Right kidney (tissue), 1 donor: ENCODE results near the gene LTF.

Source experiments
- DNase-seq: peaks from one replicate; pipeline ENCODE4 v3.0.0-alpha.2; 2016

LTF gene

DNA sequence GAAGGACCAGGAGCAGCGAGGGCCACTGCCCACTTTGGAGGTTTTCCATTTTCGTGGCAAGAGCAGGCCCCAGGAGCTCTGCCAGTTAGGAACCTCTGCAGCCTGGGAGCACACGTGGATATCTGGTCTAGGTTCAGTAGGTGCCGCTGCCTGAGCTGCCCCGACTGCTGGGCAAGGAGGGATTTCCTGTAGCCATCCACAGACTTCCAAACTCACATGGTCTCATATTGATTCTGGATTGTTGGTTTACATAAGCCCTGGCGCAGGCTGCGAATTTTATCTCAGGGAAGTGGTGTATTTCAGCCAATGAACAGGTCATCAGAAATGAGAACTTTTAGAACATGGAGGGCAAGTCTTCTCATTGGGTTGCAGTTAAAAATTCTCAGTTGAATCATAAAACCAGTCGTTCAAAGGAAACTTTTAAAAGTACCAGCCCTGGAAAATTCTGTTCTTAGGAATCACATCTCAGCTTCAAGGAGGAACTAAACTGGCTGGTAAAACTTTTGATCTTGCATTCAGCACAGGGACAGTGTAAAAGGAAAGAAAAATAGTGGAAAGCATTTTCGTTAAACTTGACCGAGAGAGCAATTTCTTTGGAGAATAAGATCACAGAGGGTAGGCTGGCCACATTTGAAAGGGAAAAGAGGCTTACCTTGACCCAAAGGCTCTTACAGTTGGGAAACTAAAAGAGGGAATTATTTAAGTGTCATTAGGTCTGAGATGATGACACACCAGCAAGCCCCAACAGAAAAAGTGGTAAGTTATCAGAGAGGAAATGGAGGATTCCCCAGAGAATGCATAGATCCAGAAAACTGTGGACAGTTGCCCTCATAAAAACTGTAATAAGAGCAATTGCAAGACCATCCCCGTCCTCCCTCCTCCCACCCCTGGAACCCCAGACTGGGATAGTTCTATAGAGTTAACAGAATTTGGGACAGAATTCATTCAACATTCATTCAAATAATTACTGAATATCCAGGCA lies 26.7 kb upstream of the LTF start:
- no peak for DNase-seq

DNA sequence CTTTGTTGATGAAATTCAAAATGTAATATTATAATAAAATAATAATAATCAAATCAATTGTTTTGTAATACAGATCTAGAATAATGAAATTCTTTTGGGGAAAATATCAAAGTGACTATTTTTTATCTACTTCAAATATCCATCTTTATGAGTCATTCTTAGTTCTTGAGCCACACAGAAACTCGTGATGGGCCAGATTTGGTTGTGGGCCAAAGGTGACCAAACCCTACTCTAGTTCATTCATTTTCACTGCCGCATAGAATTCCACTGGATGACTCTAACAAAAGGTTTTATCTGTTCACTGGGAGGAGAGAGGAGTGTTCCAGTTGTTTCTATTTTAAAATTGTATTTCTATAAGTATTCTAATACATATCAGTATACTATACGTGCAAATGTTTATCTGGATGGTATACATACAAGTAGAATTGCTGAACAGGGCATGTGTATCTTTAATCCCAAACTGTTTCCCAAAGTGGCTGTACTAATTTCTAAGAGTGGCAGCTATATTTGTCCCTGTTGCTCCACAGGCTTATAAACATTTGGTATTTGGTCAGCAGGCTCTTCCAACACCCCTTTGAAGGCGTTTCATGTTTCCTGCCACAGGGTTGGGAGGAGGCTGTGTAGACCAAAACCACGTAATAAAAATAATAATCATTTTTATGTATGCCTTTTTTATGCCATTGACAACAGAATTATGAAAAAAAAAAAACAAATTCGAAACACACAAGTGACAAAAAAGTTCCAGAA lies 25.8 kb upstream of the LTF start:
- no peak for DNase-seq

DNA sequence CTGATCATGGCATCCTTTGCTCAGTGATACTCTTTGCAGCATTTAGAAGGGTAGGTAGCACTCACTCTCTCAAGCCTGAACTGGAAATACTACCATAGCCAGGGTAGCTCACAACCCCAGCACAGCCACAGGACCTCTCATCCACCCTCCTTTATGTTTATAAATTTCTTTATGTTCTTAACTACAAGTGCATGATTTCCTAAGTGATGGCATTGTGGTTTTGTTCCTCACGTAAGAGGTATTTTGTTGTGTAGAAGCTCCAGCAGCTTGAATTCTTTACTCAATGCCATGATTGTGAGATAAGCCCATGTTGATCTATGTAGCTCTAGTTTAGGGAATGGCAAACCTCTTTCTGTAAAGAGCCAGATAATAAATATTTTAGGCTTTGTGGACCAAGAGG lies 25.2 kb upstream of the LTF start:
- DNase-seq, result no peak

DNA sequence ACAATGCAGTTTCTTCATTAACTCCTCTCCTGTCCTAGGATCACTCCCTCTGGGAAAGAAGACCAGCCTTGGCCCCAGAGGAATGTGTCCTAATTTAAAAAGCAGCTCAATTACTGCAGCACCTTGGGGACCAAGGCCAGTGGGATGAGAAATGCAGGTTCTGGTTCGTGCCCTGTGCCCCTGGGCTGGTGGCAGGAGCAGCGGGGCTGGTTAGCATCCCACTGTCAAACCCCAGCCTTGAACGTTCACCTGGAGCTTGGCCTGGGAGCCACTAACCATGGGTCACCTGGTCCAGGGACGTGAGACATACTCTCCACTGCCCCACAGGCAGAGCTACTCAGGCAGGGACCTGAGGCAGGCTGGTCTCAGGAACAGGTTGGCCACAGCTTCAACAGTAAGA lies 24.7 kb upstream of the LTF start:
- no peak for DNase-seq

DNA sequence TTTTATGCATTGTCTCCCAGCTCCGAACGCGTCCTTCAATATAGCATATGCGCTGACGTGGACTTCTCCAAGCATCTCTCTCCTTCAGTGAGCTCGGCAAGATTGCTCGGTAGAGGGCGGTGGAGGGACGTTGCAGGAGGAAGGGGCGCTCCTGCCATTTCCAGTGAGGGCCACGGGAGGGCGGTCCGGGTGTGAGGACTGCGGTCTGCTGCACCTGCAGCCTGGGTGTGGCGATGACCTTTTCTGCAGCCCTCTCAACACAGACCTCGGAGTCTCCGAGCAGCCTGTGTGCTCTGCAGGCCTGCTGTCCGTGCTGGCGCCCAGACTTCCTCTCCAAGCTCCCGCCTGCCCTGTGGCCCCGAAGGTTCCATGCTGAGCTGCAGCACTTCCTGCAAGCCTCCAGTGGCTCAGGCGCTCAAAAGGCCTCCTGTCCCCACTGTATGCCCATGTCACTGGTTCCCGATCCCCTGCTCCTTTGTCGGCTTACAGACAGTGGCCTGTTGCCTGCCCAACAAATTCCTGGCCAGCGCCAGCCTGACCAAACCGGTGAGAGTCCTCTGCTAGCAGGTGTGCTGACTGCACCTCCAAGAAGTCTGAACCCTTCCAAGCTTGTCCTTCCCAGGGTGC lies 24.1 kb upstream of the LTF start:
- DNase-seq, result peak; percentile 76

DNA sequence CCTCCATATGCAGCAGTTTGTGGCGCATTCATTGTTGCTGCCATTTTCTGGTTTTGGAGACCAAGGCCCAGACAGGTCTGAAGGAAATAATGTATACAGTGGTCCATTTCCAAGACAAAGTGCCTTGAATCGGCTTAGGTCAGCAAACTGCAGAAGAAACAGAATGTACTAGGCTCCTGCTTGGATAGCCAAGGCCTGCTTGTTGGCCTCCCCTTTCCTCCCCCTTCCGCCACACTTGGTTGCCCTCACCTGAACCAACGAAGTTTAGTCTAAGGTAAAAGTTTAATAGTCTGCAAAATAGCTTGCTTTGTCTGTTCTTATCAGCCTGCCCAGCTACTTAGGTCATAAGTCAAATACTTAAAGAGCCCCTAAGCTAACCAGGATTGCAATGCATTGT lies 21.1 kb upstream of the LTF start:
- DNase-seq, result no peak

DNA sequence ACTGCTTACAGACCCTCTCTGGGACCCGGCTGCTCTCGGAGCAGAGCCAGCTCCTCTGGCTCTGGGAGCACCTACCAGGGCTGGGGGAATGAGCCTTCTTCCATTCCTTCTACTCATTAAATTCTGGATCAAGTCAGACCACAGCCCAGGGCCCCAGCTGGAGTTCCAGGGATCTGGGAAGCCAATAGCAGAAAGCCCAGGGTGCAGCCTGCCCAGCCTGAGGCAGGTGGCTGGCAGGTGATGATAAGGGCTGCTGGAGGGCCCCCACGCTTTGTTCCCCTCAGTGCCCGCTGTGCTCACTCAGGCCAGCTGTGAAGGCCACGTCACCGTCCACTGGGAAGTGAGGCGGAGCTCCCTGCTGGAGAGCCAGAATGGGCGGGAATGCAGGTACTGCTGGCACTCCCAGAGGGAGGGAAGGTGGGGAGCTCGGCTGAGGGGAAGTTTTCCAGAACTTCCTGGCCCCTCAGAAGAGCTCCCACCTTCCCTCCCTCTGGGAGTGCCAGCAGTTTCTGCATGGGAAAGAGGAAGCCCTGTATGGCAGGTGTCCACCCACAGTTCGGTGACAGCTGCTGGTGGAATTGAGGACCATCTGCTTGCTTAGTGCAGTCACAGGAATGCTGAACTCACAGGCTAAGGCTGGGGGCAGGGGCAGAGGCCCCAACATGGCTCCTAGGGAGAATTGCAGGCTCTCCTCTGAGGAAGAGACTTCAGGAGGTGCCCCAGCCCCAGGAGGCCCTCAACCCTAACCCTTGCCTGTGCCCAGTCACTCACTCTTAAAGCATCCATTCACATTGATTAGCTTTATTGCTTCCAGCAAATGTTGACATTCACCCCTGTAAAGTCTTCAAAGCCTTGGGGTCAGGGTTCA lies 20.4 kb upstream of the LTF start:
- peak; percentile 46 for DNase-seq

DNA sequence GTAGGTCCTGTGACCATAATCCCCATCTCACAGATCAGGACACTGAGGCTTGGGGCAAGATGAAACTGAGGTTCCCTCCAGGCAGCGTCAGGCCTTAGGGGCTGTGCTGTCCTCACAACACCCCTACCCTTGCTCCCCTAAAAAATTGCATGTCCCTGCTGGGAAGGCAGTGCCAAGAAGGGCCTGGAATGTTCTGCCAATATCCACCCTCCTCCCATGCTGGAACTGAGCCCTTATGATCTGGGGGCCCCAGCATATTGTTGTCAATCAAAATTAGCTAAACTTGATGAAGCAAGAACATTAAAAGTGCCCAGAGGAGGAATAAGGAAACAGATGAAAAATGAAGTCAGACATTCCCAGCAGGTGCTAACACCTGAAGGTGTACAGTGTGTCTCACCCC lies 19.7 kb upstream of the LTF start:
- DNase-seq, result no peak

DNA sequence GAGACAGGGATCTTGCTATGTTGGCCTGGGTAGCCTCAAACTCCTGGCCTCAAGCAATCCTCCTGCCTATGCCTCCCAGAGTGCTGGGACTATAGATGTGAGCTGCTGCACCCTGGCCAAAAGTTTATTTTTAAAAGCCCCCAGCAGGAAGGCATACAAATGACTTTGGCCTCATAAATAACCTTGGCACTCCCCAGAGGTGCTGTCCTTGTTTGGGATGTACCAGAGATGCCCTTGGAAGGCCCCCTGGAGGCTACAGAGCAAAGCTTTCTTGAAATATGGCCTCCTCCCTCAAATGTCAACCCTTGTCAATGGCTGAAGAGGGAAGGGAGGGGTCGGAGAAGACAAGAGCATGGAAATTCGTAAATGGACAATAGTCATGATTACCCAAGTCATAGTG lies 19.1 kb upstream of the LTF start:
- DNase-seq, result no peak

DNA sequence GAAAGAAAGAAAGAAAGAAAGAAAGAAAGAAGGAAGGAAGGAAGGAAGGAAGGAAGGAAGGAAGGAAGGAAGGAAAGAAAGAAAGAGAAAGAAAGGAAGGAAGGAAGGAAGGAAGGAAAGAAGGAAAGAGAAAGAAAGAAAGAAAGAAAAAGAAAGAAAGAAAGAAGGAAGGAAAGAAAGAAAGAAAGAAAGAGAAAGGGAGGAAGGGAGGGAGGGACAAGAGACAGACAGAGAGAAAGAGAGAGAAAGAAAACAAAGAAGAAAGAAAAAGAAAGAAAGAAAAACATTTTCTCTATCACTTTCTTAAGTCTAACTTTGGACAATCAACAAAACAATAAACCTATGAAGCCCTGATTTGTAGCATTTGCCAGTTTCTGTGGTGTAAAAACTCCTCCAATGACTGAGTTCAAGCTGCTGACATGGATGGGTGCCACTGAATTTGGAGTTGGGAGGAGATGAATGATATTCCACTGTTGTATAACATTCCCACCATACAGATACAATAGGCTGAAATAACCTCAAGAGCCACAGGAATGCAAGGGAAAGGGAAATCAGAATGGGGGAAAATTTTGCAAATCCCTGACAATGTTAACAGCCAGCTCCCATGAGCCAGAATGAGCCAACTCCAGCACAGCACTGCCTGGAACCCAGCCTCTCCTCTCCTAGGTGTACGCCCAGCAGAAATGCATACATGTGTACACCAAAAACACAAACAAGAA lies 18.1 kb upstream of the LTF start:
- DNase-seq, result no peak

DNA sequence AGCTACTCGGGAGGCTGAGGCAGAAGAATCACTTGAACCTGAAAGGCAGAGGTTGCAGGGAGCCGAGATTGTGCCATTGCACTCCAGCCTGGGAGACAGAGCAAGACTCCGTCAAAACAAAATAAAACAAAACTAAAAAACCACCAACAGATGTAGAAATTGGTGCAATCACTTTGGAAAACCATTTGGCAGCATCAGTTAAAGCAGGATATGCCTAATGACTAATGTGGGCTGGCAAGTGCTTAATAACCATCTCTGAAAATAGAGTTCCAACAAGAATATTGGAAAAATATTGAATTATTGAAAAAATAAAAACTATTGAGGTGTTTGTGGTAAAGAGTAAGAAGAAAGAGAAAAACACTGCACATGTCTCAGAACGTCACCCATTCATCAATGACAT lies 16.9 kb upstream of the LTF start:
- DNase-seq, result no peak

DNA sequence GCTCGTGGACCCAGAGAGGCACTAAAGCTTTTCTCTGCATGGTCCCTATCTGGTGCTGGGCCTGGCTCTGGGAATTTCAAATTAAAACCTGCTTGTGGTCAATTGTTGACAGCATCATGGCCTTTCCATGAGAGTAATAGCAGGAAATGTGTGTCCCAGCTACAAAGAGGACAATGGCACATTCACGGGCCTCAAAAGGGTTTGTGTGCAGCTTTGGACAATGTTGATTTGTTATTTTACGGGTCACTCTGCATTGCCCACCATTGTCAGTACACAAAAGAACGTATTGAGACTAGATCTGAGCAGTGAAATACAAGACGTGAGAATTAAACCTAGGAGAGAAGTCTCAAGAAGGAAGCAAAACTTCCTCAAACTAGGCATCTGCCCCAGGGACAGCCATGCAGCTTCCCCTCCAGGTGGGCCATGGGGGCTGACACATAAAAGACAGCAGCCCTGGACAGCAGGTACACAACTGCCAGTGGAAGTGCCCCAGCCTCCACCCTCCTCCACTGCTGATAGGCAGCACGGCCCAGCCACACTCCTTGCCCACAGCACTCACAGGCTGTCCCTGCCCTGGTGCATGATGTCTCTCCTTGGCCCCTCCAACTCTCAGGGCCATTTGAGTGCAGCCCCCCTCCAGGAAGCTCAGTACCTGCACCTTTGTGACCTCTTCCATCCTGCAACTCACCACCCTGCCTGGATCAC lies 15.9 kb upstream of the LTF start:
- DNase-seq, result no peak

DNA sequence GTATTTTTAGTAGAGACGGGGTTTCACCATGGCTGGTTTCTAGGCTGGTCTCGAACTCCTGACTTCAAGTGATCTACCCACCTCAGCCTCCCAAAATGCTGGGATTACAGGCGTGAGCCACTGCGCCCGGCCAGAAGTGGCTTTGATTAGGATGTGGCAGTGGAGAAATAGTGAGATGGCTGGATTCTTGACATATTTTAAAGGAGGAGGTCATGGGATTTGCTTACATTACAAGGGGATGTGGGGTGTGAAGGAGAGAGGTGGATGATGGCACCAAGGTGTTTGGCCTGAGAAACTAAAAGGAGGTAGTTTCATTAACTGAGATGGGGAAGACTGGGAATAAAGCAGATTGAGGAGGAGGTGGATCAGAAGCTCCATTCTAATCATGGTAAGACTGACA lies 15.0 kb upstream of the LTF start:
- no peak for DNase-seq

DNA sequence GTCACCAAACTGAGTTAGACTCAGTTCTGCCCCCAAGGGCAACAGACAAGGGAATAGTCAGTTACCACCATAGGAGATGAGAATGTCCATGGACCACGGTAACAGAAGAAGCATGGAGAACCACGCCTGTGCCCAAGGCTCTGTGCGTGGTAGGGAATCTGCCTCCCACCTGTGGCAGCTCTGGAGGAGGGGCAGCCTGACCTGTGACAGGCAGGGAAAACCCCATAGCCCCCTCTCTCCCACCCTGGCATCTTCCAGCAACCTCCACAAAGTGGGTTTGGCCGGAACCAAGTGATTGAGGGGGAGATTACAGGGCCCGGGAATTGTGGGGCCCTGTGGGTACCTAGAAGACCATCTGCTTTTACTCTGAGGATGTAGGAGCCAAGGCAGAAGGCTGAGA lies 14.3 kb upstream of the LTF start:
- no peak for DNase-seq

DNA sequence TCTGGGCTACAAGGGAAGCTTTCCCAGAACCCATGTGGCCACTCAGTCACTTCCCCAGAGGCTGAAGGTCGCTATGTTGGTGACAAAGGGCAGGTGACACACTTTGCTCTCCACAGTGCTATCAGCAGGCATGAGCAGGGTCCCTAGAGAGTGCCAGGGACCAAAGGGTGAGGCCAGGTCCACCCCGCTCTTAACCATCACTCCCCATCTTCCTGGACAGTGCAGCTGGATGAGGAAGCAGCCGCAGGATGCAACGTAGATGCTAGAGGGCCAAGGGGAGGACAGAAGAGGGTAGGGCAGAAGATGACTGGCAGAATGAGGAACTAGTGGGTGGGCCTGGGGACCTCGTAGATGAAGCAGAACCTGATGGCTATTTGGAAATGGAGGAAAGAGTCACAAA lies 13.6 kb upstream of the LTF start:
- no peak for DNase-seq

DNA sequence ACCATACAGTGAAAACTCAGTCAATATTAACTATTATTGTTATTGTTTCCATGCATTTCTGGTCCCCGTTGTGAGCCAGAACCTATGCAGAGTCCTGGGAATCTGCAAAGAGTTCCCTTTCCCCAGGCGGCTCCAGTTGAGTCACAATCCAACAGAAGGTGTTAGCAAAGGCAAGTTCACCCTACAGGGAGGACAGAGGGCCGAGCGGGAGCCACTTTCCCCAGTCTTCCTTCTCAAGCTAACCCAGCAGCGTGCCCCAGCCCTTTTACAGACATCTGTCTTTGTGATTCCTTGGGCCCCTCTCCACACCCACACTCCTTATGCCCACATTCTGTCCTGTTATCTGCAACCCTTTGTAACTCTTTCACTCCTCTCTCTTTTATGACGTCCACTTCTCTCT lies 13.1 kb upstream of the LTF start:
- no peak for DNase-seq

DNA sequence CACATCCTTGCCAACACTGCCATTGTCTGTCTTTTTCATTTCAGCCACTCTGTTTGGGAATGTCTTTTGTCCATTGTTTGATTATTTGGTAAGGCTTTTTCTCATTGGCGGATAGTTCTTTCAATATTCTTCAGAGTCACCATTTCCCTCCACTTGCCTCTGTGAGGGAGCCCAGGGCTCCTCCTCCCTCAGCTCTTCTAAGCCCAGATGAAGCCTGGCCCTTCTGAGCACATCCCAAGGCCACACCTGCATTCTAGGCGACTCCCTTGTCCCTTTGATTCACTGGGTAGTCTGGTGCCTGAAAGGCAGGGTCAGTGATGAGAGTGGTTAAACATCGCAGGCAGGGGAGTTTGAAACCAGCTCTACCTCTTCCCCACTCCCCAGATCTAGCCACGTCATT lies 12.4 kb upstream of the LTF start:
- DNase-seq, result no peak

DNA sequence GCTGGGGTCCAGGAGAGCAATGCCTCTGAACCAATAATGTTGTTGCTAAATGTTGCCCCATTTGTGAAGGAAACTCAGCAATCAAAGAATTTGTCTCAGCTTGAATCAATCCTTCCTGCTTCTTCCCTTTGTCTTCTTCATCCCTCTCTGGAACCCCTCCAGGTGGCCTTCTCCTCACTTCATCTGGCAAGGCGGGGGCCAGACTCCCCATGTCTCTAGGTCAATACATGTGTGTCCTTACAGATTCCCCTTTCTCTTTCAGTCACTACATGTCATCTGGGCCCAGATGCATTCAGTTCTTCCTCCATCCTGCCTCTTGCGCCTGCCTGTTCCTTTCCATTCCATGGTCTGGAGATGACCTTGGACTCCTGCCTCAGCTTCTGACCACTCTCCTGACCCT lies 8.0 kb upstream of the LTF start:
- no peak for DNase-seq

DNA sequence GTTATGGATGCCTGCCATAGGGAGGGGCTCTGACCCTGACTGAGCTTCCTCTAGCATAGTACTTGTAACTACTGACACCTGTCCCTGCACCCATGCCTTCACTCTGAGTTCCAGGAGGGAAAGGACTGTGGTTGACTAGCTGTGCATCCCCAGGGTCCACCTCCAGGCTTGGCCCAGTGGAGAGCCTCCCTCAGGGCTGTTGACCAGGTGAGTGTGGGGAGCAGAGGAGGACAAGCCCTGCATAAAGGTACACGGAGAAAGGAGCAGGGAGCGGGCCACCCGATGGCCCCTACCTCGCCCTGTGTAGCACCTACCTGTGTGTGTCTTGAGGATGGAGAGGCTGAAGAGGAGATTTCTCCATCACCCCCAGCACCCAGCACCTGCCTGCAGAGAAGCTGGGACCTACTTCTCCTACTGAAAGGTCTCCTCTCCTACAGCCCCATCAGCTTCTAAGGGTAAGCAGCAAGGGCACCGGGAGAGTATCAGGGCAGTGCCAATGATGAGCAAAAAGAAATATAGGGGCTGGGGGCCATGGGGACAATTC lies 6.7 kb upstream of the LTF start:
- DNase-seq, result no peak

DNA sequence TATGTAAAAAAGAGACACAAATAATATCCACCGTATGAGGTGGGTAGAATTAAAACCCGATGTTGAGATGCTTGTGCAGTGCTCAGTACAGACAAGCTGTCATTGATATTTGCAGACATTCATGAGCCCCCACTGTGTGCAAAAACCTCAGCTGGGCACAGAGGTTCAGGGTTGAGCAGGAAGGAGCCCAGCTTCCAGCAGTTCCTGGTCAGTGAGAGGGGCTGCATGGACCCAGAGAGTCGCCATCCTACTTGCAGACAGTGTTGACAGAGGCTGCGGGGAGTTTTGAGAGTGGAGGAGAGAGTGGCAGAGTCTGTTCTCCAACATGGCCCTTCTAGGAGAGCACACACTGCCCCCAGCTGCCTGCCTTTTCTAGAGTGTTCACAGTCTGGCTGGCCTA lies 6.1 kb upstream of the LTF start:
- no peak for DNase-seq
